HEK293 (cell line): ENCODE data around the gene CTSE.

Experiments
- ZBTB20 ChIP-seq: fragments of 450-650 bp; formaldehyde crosslinking; IDR thresholded peaks from 2 replicates; pipeline ENCODE4 v1.5.1; 2016; ENCODE audit warnings: missing biosample characterization, missing genetic modification characterization
- ZBTB48 ChIP-seq: fragments of 450-650 bp; formaldehyde crosslinking; IDR thresholded peaks from 2 replicates; pipeline ENCODE4 v1.5.1; 2016; ENCODE audit warnings: missing biosample characterization, missing genetic modification characterization
- ZNF157 ChIP-seq: fragments of 450-650 bp; formaldehyde crosslinking; IDR thresholded peaks from 2 replicates; pipeline ENCODE4 v1.5.1; 2016; ENCODE audit warnings: missing biosample characterization, missing genetic modification characterization
- ZNF202 ChIP-seq: fragments of 450-650 bp; formaldehyde crosslinking; IDR thresholded peaks from 2 replicates; pipeline ENCODE4 v1.5.1; 2016; ENCODE audit warnings: missing biosample characterization, missing genetic modification characterization, borderline replicate concordance
- ZNF239 ChIP-seq: fragments of 450-650 bp; formaldehyde crosslinking; IDR thresholded peaks from 2 replicates; pipeline ENCODE4 v1.5.1; 2016; ENCODE audit warnings: missing biosample characterization, missing genetic modification characterization
- ZNF248 ChIP-seq: fragments of 450-650 bp; formaldehyde crosslinking; IDR thresholded peaks from 2 replicates; pipeline ENCODE4 v1.5.1; 2017; ENCODE audit warnings: missing biosample characterization, missing genetic modification characterization
- ZNF274 ChIP-seq, 2 experiments: fragments of 200-500 bp in 1 of 2; fragments of 450-650 bp in 1 of 2; sonication (Bioruptor generic) in 1 of 2; formaldehyde crosslinking in 1 of 2; IDR thresholded peaks; 2 replicates each; pipeline versions ENCODE4 v1.5.1 to v1.6.1; 2014 to 2016; ENCODE audit warnings: borderline replicate concordance in 1 of 2, inconsistent platforms in 1 of 2, low read length in 1 of 2, missing biosample characterization in 1 of 2, missing genetic modification characterization in 1 of 2
- ZNF324 ChIP-seq: fragments of 450-650 bp; formaldehyde crosslinking; IDR thresholded peaks from 2 replicates; pipeline ENCODE4 v1.5.1; 2016; ENCODE audit warnings: missing biosample characterization, missing genetic modification characterization
- ZNF521 ChIP-seq: fragments of 450-650 bp; formaldehyde crosslinking; IDR thresholded peaks from 2 replicates; pipeline ENCODE4 v1.5.1; 2017; ENCODE audit warnings: missing biosample characterization, mild to moderate bottlenecking, missing genetic modification characterization
- ZNF544 ChIP-seq: fragments of 450-650 bp; formaldehyde crosslinking; IDR thresholded peaks from 2 replicates; pipeline ENCODE4 v1.5.0; 2017; ENCODE audit warnings: missing biosample characterization, missing genetic modification characterization
- ZNF707 ChIP-seq: fragments of 450-650 bp; formaldehyde crosslinking; IDR thresholded peaks from 2 replicates; pipeline ENCODE4 v1.5.1; 2016; ENCODE audit warnings: missing biosample characterization, missing genetic modification characterization
- ZNF747 ChIP-seq: fragments of 450-650 bp; formaldehyde crosslinking; IDR thresholded peaks from 2 replicates; pipeline ENCODE4 v1.5.1; 2016; ENCODE audit warnings: missing biosample characterization, missing genetic modification characterization
- ZNF785 ChIP-seq: fragments of 450-650 bp; formaldehyde crosslinking; IDR thresholded peaks from 2 replicates; pipeline ENCODE4 v1.5.1; 2016; ENCODE audit warnings: missing biosample characterization, missing genetic modification characterization
- ZSCAN23 ChIP-seq: fragments of 450-650 bp; formaldehyde crosslinking; IDR thresholded peaks from 2 replicates; pipeline ENCODE4 v1.5.1; 2016; ENCODE audit warnings: missing biosample characterization, missing genetic modification characterization
- TF ChIP-seq, protein P1 (sequence below): fragments of 450-650 bp; formaldehyde crosslinking; IDR thresholded peaks from 2 replicates; pipeline ENCODE4 v1.5.0; 2017; ENCODE audit warnings: missing biosample characterization, missing genetic modification characterization, borderline replicate concordance
- TF ChIP-seq, protein P2 (sequence below): fragments of 450-650 bp; formaldehyde crosslinking; IDR thresholded peaks from 2 replicates; pipeline ENCODE4 v1.5.1; 2017; ENCODE audit warnings: missing biosample characterization, missing genetic modification characterization
- TF ChIP-seq, protein P3 (sequence below): fragments of 450-650 bp; formaldehyde crosslinking; IDR thresholded peaks from 2 replicates; pipeline ENCODE4 v1.5.1; 2016; ENCODE audit warnings: missing biosample characterization, missing genetic modification characterization
- TF ChIP-seq, protein P4 (sequence below): fragments of 450-650 bp; formaldehyde crosslinking; IDR thresholded peaks from 2 replicates; pipeline ENCODE4 v1.5.1; 2016; ENCODE audit warnings: missing biosample characterization, missing genetic modification characterization
- TF ChIP-seq, protein P5 (sequence below): fragments of 450-650 bp; formaldehyde crosslinking; IDR thresholded peaks from 2 replicates; pipeline ENCODE4 v1.5.1; 2016; ENCODE audit warnings: missing biosample characterization, missing genetic modification characterization

CTSE gene

DNA sequence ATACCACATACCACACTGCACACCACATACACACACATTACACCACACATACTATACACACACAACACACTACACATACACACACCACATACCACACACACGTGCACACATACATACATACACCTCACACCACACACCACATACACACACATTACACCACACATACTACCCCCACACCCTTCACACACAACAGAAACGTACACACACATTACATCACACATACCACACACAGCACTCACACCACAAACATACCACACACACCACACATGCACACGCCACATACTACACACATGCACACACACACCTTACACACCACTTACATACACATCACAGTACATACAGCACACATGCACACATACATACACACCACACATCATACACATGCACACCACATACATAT is 49.0 kb downstream of the CTSE start (continued):
- 0 out of 2 replicates have a peak, but pooled peaks have one; percentile 82 for TF ChIP-seq ZNF747
- peak; percentile 57; the same call in 1 of the 2 replicates for TF ChIP-seq ZBTB48
- peak; percentile 71 for TF ChIP-seq ZNF544 (tag by site-specific recombination)
- 0 out of 2 replicates have a peak, but pooled peaks have one; percentile 7 for TF ChIP-seq ZNF248 (tag by site-specific recombination)
- TF ChIP-seq ZNF157 (tag by site-specific recombination): peak; percentile 10; the same call in 1 of the 2 replicates
- TF ChIP-seq ZBTB20 (tag by site-specific recombination): no peak
- no peak for TF ChIP-seq ZNF324 (tag by site-specific recombination)
- peak; percentile 61; the same call in 1 of the 2 replicates for TF ChIP-seq ZNF521 (tag by site-specific recombination)
- TF ChIP-seq ZNF202 (tag by site-specific recombination): no peak
- 0 out of 2 replicates have a peak, but pooled peaks have one; percentile 59 for TF ChIP-seq ZSCAN23 (tag by site-specific recombination)
- TF ChIP-seq ZNF785 (tag by site-specific recombination): peak; percentile 17; the same call in 1 of the 2 replicates
- TF ChIP-seq, protein P1, sequence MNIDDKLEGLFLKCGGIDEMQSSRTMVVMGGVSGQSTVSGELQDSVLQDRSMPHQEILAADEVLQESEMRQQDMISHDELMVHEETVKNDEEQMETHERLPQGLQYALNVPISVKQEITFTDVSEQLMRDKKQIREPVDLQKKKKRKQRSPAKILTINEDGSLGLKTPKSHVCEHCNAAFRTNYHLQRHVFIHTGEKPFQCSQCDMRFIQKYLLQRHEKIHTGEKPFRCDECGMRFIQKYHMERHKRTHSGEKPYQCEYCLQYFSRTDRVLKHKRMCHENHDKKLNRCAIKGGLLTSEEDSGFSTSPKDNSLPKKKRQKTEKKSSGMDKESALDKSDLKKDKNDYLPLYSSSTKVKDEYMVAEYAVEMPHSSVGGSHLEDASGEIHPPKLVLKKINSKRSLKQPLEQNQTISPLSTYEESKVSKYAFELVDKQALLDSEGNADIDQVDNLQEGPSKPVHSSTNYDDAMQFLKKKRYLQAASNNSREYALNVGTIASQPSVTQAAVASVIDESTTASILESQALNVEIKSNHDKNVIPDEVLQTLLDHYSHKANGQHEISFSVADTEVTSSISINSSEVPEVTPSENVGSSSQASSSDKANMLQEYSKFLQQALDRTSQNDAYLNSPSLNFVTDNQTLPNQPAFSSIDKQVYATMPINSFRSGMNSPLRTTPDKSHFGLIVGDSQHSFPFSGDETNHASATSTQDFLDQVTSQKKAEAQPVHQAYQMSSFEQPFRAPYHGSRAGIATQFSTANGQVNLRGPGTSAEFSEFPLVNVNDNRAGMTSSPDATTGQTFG (tag by site-specific recombination): 0 out of 2 replicates have a peak, but pooled peaks have one; percentile 17
- TF ChIP-seq, protein P2, sequence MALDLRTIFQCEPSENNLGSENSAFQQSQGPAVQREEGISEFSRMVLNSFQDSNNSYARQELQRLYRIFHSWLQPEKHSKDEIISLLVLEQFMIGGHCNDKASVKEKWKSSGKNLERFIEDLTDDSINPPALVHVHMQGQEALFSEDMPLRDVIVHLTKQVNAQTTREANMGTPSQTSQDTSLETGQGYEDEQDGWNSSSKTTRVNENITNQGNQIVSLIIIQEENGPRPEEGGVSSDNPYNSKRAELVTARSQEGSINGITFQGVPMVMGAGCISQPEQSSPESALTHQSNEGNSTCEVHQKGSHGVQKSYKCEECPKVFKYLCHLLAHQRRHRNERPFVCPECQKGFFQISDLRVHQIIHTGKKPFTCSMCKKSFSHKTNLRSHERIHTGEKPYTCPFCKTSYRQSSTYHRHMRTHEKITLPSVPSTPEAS (tag by site-specific recombination): no peak
- TF ChIP-seq ZNF239 (tag by site-specific recombination): 0 out of 2 replicates have a peak, but pooled peaks have one; percentile 39
- TF ChIP-seq, protein P3, sequence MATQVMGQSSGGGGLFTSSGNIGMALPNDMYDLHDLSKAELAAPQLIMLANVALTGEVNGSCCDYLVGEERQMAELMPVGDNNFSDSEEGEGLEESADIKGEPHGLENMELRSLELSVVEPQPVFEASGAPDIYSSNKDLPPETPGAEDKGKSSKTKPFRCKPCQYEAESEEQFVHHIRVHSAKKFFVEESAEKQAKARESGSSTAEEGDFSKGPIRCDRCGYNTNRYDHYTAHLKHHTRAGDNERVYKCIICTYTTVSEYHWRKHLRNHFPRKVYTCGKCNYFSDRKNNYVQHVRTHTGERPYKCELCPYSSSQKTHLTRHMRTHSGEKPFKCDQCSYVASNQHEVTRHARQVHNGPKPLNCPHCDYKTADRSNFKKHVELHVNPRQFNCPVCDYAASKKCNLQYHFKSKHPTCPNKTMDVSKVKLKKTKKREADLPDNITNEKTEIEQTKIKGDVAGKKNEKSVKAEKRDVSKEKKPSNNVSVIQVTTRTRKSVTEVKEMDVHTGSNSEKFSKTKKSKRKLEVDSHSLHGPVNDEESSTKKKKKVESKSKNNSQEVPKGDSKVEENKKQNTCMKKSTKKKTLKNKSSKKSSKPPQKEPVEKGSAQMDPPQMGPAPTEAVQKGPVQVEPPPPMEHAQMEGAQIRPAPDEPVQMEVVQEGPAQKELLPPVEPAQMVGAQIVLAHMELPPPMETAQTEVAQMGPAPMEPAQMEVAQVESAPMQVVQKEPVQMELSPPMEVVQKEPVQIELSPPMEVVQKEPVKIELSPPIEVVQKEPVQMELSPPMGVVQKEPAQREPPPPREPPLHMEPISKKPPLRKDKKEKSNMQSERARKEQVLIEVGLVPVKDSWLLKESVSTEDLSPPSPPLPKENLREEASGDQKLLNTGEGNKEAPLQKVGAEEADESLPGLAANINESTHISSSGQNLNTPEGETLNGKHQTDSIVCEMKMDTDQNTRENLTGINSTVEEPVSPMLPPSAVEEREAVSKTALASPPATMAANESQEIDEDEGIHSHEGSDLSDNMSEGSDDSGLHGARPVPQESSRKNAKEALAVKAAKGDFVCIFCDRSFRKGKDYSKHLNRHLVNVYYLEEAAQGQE (tag by site-specific recombination): no peak
- TF ChIP-seq ZNF274 (IDR thresholded peaks at IDR 0.05; ENCODE audit: low read length): no peak
- 0 out of 2 replicates have a peak, but pooled peaks have one; percentile 20 for TF ChIP-seq ZNF274 (tag by site-specific recombination; IDR thresholded peaks at IDR 0.05; ENCODE audit: borderline replicate concordance)
- TF ChIP-seq, protein P4, sequence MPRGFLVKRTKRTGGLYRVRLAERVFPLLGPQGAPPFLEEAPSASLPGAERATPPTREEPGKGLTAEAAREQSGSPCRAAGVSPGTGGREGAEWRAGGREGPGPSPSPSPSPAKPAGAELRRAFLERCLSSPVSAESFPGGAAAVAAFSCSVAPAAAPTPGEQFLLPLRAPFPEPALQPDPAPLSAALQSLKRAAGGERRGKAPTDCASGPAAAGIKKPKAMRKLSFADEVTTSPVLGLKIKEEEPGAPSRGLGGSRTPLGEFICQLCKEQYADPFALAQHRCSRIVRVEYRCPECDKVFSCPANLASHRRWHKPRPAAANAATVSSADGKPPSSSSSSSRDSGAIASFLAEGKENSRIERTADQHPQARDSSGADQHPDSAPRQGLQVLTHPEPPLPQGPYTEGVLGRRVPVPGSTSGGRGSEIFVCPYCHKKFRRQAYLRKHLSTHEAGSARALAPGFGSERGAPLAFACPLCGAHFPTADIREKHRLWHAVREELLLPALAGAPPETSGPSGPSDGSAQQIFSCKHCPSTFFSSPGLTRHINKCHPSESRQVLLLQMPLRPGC (tag by site-specific recombination): no peak
- TF ChIP-seq ZNF707 (tag by site-specific recombination): 0 out of 2 replicates have a peak, but pooled peaks have one; percentile 11
- TF ChIP-seq, protein P5, sequence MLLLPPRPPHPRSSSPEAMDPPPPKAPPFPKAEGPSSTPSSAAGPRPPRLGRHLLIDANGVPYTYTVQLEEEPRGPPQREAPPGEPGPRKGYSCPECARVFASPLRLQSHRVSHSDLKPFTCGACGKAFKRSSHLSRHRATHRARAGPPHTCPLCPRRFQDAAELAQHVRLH (tag by site-specific recombination): 0 out of 2 replicates have a peak, but pooled peaks have one; percentile 46
